ENCODE data around the gene NR1D1. TPM values are rescaled to one million over a fixed set of nuclear protein-coding genes. Genes with fewer than 3 reads are reported as not detected.
A peak's percentile ranks its signal among the peaks of the same experiment; 100 is the strongest.

The NR1D1 gene
- total RNA-seq (2021; fragmentation: NEBNext Ultra II Directional; extraction: Animal tissue kit (Norgen Biotek cat#: 25700)) (4.3 and 4.6 TPM in 2 replicates), polyA plus RNA-seq (2011; rRNA removed) (1.5 and 3.4 TPM in 2 replicates), polyA minus RNA-seq (2011; rRNA and poly(A)+ RNA removed) (1.4 and 2.9 TPM in 2 replicates)
- polyA plus RNA-seq (2011; cell fraction: cytosol; rRNA removed) = 0.79 TPM
- polyA plus RNA-seq (2011; cell fraction: nucleus; rRNA removed) = 4.7 TPM
- polyA plus RNA-seq (2012, experiment 1 of 2) = 5.4 to 7.1 TPM (median 6.1 TPM) in 4 replicates
- 6.5 TPM for polyA plus RNA-seq (2012, experiment 2 of 2)
- 3.1 TPM for polyA plus RNA-seq (2013, experiment 1 of 2)
- 3.0 TPM for polyA plus RNA-seq (2013, experiment 2 of 2)
- 2.5 TPM for polyA minus RNA-seq (2011; cell fraction: cytosol; rRNA and poly(A)+ RNA removed)
- polyA minus RNA-seq (2011; cell fraction: nucleus; rRNA and poly(A)+ RNA removed) = 2.7 TPM
- long read RNA-seq, experiment 1, partial matches to known transcripts = 4 of 8 reads
- long read RNA-seq, experiment 1, other reads (novel, unspliced or antisense) = 2 of 8 reads
- long read RNA-seq, experiment 2, partial matches to known transcripts = 0 of 2 reads
- long read RNA-seq, experiment 2, other reads (novel, unspliced or antisense) = 0 of 2 reads

DNA sequence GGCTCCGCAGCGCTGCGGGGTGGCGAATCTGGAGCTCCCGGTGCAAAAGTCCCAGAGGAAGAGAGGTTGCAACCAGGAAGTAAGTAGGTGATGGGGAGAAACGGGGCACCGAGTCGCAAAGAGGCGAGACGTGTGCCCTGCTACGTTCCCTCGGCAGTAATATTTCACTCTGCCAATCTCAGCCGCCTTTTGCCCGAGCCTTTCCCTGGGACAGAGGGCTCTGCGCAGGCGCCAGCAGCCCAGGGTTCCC lies at the start of gene NR1D1:
NR1D1 (minus strand) TSS at position 171 of the 250 bp plus-strand sequence. CDS start 495 bp downstream, outside the sequence.
- FAIRE-seq = no peak
- TF ChIP-seq RNF2 (IDR thresholded peaks at IDR 0.05; ENCODE audit: borderline replicate concordance, low read depth, low read length, missing control alignments, poor library complexity, severe bottlenecking) (no peak), KDM4A (IDR thresholded peaks at IDR 0.05; ENCODE audit: low read depth, low read length, severe bottlenecking) (peak; percentile 93), GTF2F1 (IDR thresholded peaks at IDR 0.05; ENCODE audit: borderline replicate concordance, low read depth, low read length) (peak; percentile 74; the same call in 1 of the 2 replicates), NRF1 (IDR thresholded peaks at IDR 0.05; ENCODE audit: low read depth, low read length) (0 out of 2 replicates have a peak, but pooled peaks have one; percentile 94), HDAC6 (IDR thresholded peaks at IDR 0.05; ENCODE audit: low read depth, low read length) (no peak), TAF1 (IDR thresholded peaks at IDR 0.05; ENCODE audit: low read depth, low read length) (peak; percentile 48; the same call in 1 of the 2 replicates)
- TF ChIP-seq, protein P1, sequence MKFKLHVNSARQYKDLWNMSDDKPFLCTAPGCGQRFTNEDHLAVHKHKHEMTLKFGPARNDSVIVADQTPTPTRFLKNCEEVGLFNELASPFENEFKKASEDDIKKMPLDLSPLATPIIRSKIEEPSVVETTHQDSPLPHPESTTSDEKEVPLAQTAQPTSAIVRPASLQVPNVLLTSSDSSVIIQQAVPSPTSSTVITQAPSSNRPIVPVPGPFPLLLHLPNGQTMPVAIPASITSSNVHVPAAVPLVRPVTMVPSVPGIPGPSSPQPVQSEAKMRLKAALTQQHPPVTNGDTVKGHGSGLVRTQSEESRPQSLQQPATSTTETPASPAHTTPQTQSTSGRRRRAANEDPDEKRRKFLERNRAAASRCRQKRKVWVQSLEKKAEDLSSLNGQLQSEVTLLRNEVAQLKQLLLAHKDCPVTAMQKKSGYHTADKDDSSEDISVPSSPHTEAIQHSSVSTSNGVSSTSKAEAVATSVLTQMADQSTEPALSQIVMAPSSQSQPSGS (IDR thresholded peaks at IDR 0.05; ENCODE audit: low read length) = 0 out of 2 replicates have a peak, but pooled peaks have one; percentile 18

More for the DNA sequence above, at the start of gene NR1D1:
- WGBS, 2 experiments (ENCODE audit: extremely low coverage in 1 of 2, insufficient coverage in 1 of 2, insufficient read length in 1 of 2, insufficient replicate concordance in 2 of 2, low coverage in 1 of 2, low lambda C conversion rate in 2 of 2, missing lambda C conversion rate in 1 of 2) = 1% methylated on average over 16 of the region's 16 CpGs; no CpG with 5 or more reads in 1 of the 2 experiments
- DNase-seq (ENCODE audit: low read depth in 1 of 2, low spot score in 2 of 2) = no peak
- H2BK15ac ChIP-seq (ENCODE audit: low read length) = peak within 1 kb of the TSS; percentile 92
- H3K14ac ChIP-seq (ENCODE audit: insufficient read length) = no peak within 1 kb of the TSS
- peak within 1 kb of the TSS; percentile 39 for H4K8ac ChIP-seq (ENCODE audit: extremely low read depth, insufficient read depth, low read length)
- peak within 1 kb of the TSS; percentile 89 to 95 for H3K4me2 ChIP-seq (ENCODE audit: insufficient read depth in 1 of 2, low read depth in 2 of 2, low read length in 2 of 2)
- H3K79me1 ChIP-seq (ENCODE audit: low read depth, low read length) = peaks cover 4% of the 10 kb centered on the region; the same call in 1 of the 2 replicates
- H3K36me3 ChIP-seq (ENCODE audit: control insufficient read depth in 2 of 4, insufficient read depth in 4 of 4, low read length in 3 of 4) = peaks cover 0 to 12% (median 5%) of the 10 kb centered on the region in 4 experiments; a peak in 5 of 8 replicates
- H2BK20ac ChIP-seq (ENCODE audit: low read length) = 0 out of 2 replicates have a peak within 1 kb of the TSS, but pooled peaks have one; percentile 32
- H3K27ac ChIP-seq (ENCODE audit: low read depth, low read length) = peak within 1 kb of the TSS; percentile 40; the same call in 1 of the 2 replicates
- H3K23me2 ChIP-seq (ENCODE audit: low read depth, low read length) = peaks cover 10% of the 10 kb centered on the region; the same call in 1 of the 2 replicates
- POLR2A ChIA-PET (ENCODE audit: partially characterized antibody) = interaction anchor here (0.6 to 20.8 kb wide), 18 partner anchors 11 to 369 kb away, joined by 3 to 399 read pairs (median 4); partner anchors contain the start of genes CASC3, MED24 and MSL1
- H3K23ac ChIP-seq (ENCODE audit: insufficient read length) = no peak within 1 kb of the TSS
- no peaks in the 10 kb centered on the region for H4K20me1 ChIP-seq (replicated peaks in 1 of 2; ENCODE audit: control insufficient read depth in 1 of 2, insufficient read depth in 2 of 2, low read length in 2 of 2)
- no peak within 1 kb of the TSS; the same call in 1 of the 2 replicates for H2AK5ac ChIP-seq (ENCODE audit: low read depth, low read length)
- CTCF ChIA-PET (ENCODE audit: partially characterized antibody) = interaction anchor here (0.6 to 7.6 kb wide), 12 partner anchors 10 to 111 kb away, joined by 3 to 110 read pairs (median 4); partner anchors contain the start of gene CSF3
- peak within 1 kb of the TSS; percentile 72 for H3K4ac ChIP-seq (replicated peaks; ENCODE audit: insufficient read length, low read depth, low read length)
- H2BK12ac ChIP-seq (ENCODE audit: low read depth, low read length) = peak within 1 kb of the TSS; percentile 85
- no peak within 1 kb of the TSS for H3K56ac ChIP-seq (replicated peaks; ENCODE audit: insufficient read length, low read depth, low read length)
- peak within 1 kb of the TSS; percentile 97 for H3K18ac ChIP-seq (ENCODE audit: extremely low read depth, low read length)
- peak within 1 kb of the TSS; percentile 26 for H2BK120ac ChIP-seq (replicated peaks; ENCODE audit: low read depth, low read length)
- peak within 1 kb of the TSS; percentile 56 for H2BK5ac ChIP-seq (ENCODE audit: low read depth, low read length)
- H3K79me2 ChIP-seq (ENCODE audit: control insufficient read depth in 1 of 2, insufficient read depth in 2 of 2, low read length in 2 of 2) = no peaks in the 10 kb centered on the region; a peak in 1 of 4 replicates
- peak within 1 kb of the TSS; percentile 48 to 83 (median 63) for H3K4me3 ChIP-seq (ENCODE audit: extremely low read depth in 1 of 4, insufficient read depth in 2 of 4, low read depth in 3 of 4, low read length in 4 of 4)
- peaks cover 6 to 24% (median 16%) of the 10 kb centered on the region in 4 experiments; a peak in 6 of 7 replicates for H3K27me3 ChIP-seq (replicated peaks in 1 of 4; ENCODE audit: control insufficient read depth in 3 of 4, extremely low read depth in 1 of 4, insufficient read depth in 3 of 4, low read length in 3 of 4)
- H3K9ac ChIP-seq (replicated peaks in 1 of 4; ENCODE audit: extremely low read depth in 1 of 4, low read depth in 3 of 4, low read length in 3 of 4) = peak within 1 kb of the TSS; percentile 10 to 63 (median 48); a peak in 6 of 7 replicates
- peaks cover 0 to 6% of the 10 kb centered on the region in 2 experiments; a peak in 1 of 4 replicates for H3K9me3 ChIP-seq (ENCODE audit: insufficient read depth in 2 of 2, low read depth in 1 of 2, low read length in 1 of 2)
- peak within 1 kb of the TSS; percentile 58 for H2AFZ ChIP-seq (ENCODE audit: low read length)
- peak within 1 kb of the TSS; percentile 48 for H4K5ac ChIP-seq (ENCODE audit: insufficient read length, low read depth, low read length)
- peaks cover 14 to 36% (median 26%) of the 10 kb centered on the region in 4 experiments for H3K4me1 ChIP-seq (replicated peaks in 1 of 4; ENCODE audit: control insufficient read depth in 3 of 4, insufficient read depth in 4 of 4, low read length in 3 of 4)
- H4K91ac ChIP-seq (replicated peaks; ENCODE audit: insufficient read length, low read length) = peak within 1 kb of the TSS; percentile 29

Measured in H1 (cell line).